ENCODE data around the gene SHISA6.

SHISA6 gene

DNA sequence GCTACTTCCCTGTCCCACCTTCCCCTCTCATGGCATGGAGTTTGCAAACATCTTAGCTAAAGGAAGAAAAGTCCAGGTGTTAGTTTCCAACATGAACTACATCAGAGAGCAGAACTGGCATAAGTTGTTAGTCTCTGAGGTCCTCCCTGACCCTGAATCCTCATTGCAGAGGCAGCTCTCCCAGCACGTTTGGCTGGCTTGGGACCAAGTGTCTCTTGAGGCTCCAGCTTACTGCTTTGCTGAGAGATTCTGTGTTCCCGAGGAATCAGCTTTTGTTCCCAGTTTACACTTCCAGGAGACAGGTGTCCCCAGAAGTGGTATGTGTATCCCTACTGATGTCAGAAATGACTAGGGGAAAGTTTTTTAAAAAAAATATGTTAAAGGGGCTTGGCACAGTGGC is 371.9 kb downstream of the SHISA6 start:
- H3K9me3 ChIP-seq = no peaks in the 10 kb centered on the region
- no peaks in the 10 kb centered on the region for H3K4me1 ChIP-seq (ENCODE audit: control insufficient read depth in 1 of 2, insufficient read depth in 1 of 2, low read depth in 1 of 2, low read length in 1 of 2)
- no peak overlapping the region for H3K4me3 ChIP-seq (ENCODE audit: low read depth in 1 of 2, low read length in 1 of 2)
- TF ChIP-seq, protein P1, sequence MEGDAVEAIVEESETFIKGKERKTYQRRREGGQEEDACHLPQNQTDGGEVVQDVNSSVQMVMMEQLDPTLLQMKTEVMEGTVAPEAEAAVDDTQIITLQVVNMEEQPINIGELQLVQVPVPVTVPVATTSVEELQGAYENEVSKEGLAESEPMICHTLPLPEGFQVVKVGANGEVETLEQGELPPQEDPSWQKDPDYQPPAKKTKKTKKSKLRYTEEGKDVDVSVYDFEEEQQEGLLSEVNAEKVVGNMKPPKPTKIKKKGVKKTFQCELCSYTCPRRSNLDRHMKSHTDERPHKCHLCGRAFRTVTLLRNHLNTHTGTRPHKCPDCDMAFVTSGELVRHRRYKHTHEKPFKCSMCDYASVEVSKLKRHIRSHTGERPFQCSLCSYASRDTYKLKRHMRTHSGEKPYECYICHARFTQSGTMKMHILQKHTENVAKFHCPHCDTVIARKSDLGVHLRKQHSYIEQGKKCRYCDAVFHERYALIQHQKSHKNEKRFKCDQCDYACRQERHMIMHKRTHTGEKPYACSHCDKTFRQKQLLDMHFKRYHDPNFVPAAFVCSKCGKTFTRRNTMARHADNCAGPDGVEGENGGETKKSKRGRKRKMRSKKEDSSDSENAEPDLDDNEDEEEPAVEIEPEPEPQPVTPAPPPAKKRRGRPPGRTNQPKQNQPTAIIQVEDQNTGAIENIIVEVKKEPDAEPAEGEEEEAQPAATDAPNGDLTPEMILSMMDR (IDR thresholded peaks at IDR 0.05) = no peak
- H3K36me3 ChIP-seq = no peaks in the 10 kb centered on the region
- no peak overlapping the region for H3K27ac ChIP-seq
- no peaks in the 10 kb centered on the region for H3K27me3 ChIP-seq

Data from neutrophil (primary cell).